Heart right ventricle (tissue), 16 donors: Measurements from ENCODE around the gene ITGAE. TPM values are rescaled to one million over a fixed set of nuclear protein-coding genes. Genes with fewer than 3 reads are reported as not detected.
"Not testable (repeated sequence)": the region's sequence is repeated elsewhere in the genome, so short reads cannot be mapped to it uniquely, and the experiment has no call there.

Experiments used
- ATAC-seq, 8 donors: fragments of 200-7000 bp; cut with Tn5 transposase; one replicate each; pipeline ENCODE4 v1.9.1; 2020; ENCODE audit warnings: mild to moderate bottlenecking in 8 of 8, moderate library complexity in 8 of 8, moderate number of reproducible peaks in 1 of 8
- DNase-seq, 2 donors: peaks; one replicate each; pipeline ENCODE4 v3.0.0-alpha.2; 2020
- H3K27ac ChIP-seq, 10 donors: fragments of 200-600 bp; sonication (generic) in 2 of 10; one replicate each; pipeline versions ENCODE4 v1.5.0 to v1.8.0; 2020 to 2022; ENCODE audit warnings: mild to moderate bottlenecking in 3 of 10
- H3K27me3 ChIP-seq, 7 donors: fragments of 200-600 bp; one replicate each; pipeline ENCODE4 v1.8.0; 2021 to 2022; ENCODE audit warnings: mild to moderate bottlenecking in 2 of 7
- H3K36me3 ChIP-seq, 9 donors: fragments of 200-600 bp; sonication (generic) in 1 of 9; one replicate each; pipeline versions ENCODE4 v1.5.0 to v1.8.0; 2020 to 2022; ENCODE audit warnings: mild to moderate bottlenecking in 2 of 9
- H3K4me1 ChIP-seq, 9 donors: fragments of 200-600 bp; sonication (generic) in 1 of 9; one replicate each; pipeline versions ENCODE4 v1.5.0 to v1.8.0; 2020 to 2022; ENCODE audit warnings: mild to moderate bottlenecking in 4 of 9
- H3K4me3 ChIP-seq, 10 donors: fragments of 200-600 bp; sonication (generic) in 2 of 10; one replicate each; pipeline versions ENCODE4 v1.5.0 to v1.8.0; 2020 to 2022; ENCODE audit warnings: mild to moderate bottlenecking in 7 of 10, moderate library complexity in 2 of 10
- H3K9me3 ChIP-seq, 11 donors: fragments of 200-600 bp in 10 of 11; sonication (generic) in 2 of 11; one replicate each; pipeline versions ENCODE4 v1.5.0 to v1.8.0; 2013 to 2022; ENCODE audit warnings: mild to moderate bottlenecking in 2 of 11, control low read depth in 1 of 11, moderate library complexity in 1 of 11
- CTCF ChIP-seq, 9 donors: fragments of 200-600 bp; sonication (generic) in 2 of 9; IDR thresholded peaks; one replicate each; pipeline versions ENCODE4 v1.5.0 to v1.8.0; 2021 to 2022; ENCODE audit warnings: antibody characterized with exemption in 9 of 9, mild to moderate bottlenecking in 5 of 9, moderate library complexity in 1 of 9
- WGBS, 2 donors: extraction: QIAGEN DNeasy Blood & Tissue Kit; methylation state at CpG; one replicate each; pipeline ENCODE4 v1.1.7; 2013; ENCODE audit warnings: inconsistent platforms in 1 of 2; 5-methylcytosine and 5-hydroxymethylcytosine counted together
- intact Hi-C, 10 donors: fragments of 100-400 bp; cut with DNase I; formaldehyde crosslinking; loops; one replicate each; pipeline versions ENCODE4 v1.11.1 to v1.14.2; 2022
- polyA plus RNA-seq, 2 donors: library from polyadenylated mRNA; stranded (reverse); fragments of 200-250 nt; gene quantifications; one replicate each; pipeline ENCODE4 v1.2.3, GENCODE V29; 2013
- total RNA-seq, 10 donors: library from RNA; stranded (reverse); fragmentation: NEBNext Ultra II Directional in 3 of 10; extraction: Animal tissue kit (Norgen Biotek cat#: 25700) in 3 of 10; gene quantifications; one replicate each; pipeline versions ENCODE4 v1.2.1 to v1.2.4, GENCODE V29; 2021 to 2023
- donor health status: Arrhythmogenic right ventricular cardiomyopathy.
- donor health status: ischemic (EF 13 %, LVEDD 7.1; RV severe dilation, severe dysfunction).
- donor health status: healthy with polysubstance abuse.
- donor health status: DM: no; HTN: yes; CAD: no.
- donor health status: DM: no; HTN: no; CAD: no.
- donor health status: ischemic (EF 25% LVEDD 6.9; RV normal size, moderate dysfunction).
- donor health status: ischemic (EF 25% LVEDD 5.7; RV mildly dilated, moderate dysfunction).
- donor health status: healthy.
- donor health status: DM: yes; HTN: yes; CAD: no.
- donor health status: Ischemic cardiomyopathy.
- donor health status: ischemic (EF 35%, LVEDD 5.7; RV mildly dilated, moderate dysfunction).
- donor health status: nonischemic (EF 11% LVEDD 7.7; RV severe dilation, severe dysfunction).
- donor health status: DM: yes; HTN: yes; CAD: no.
- donor health status: PGD.
- donor health status: ischemic (EF 29% LVEDD 5.4; RV normal size, mild dysfunction).
- donor health status: nonischemic (EF 23%, LVEDD 6.1; RV moderate dilation, normal function).

Gene ITGAE
- total and polyA plus RNA-seq, 12 donors: 14.0 to 35.4 (median 16.8) TPM

- peaks cover 5 to 27% (median 16%) of the 10 kb centered on the region in 9 donors for H3K4me1 ChIP-seq
- WGBS, 2 donors: 44 to 47% methylated on average over 17 of the region's 17 CpGs
- TF ChIP-seq CTCF (IDR thresholded peaks at IDR 0.05): peak in 3 of 9 donors; percentile 3 to 10 (median 3)
- no peak for ATAC-seq
- H3K27ac ChIP-seq: peak overlapping the region in 4 of 10 donors; percentile 94 to 99 (median 98)
- intact Hi-C loops: loop anchor here in 1 of 10 donors (5.0 kb wide), 1 partner anchor 109 kb away; no protein-coding TSS in a partner anchor
- no peak for DNase-seq
- H3K36me3 ChIP-seq: peaks cover 0 to 31% (median 11%) of the 10 kb centered on the region in 9 donors
- H3K9me3 ChIP-seq: no peaks in the 10 kb centered on the region
- no peaks in the 10 kb centered on the region for H3K27me3 ChIP-seq
- peak overlapping the region in 8 of 10 donors; percentile 56 to 98 (median 90) for H3K4me3 ChIP-seq
Observed at GRCh38 chr17:3846437-3847164, 45.6 kb upstream of the ITGAE start.

- peak; percentile 90 to 99 (median 98) for TF ChIP-seq CTCF (IDR thresholded peaks at IDR 0.05)
- peak; percentile 97 to 99 (median 98) for ATAC-seq
- H3K4me3 ChIP-seq: peak within 1 kb of the TSS; percentile 56 to 98 (median 90)
- H3K27ac ChIP-seq: peak within 1 kb of the TSS; percentile 42 to 99 (median 94)
- peak; percentile 86 to 91 for DNase-seq
- H3K4me1 ChIP-seq: peaks cover 5 to 27% (median 16%) of the 10 kb centered on the region in 9 donors
- H3K27me3 ChIP-seq: no peaks in the 10 kb centered on the region
- intact Hi-C loops: loop anchor here in 1 of 10 donors (5.0 kb wide), 1 partner anchor 109 kb away; no protein-coding TSS in a partner anchor
- WGBS, 2 donors: 1% methylated on average over 74 to 76 of the region's 76 CpGs
- H3K9me3 ChIP-seq: no peaks in the 10 kb centered on the region
- H3K36me3 ChIP-seq: peaks cover 0 to 38% (median 17%) of the 10 kb centered on the region in 9 donors
Observed at GRCh38 chr17:3845621-3846436, 44.8 kb upstream of the ITGAE start, which contains the start of gene NCBP3. TSS of gene NCBP3 (minus strand) at chr17:3846246. CDS start at chr17:3846223, 23 bp downstream.

GRCh38 chr17:3845291-3845620 is 44.3 kb upstream of the ITGAE start:
- intact Hi-C loops: loop anchor here in 1 of 10 donors (5.0 kb wide), 1 partner anchor 108 kb away; no protein-coding TSS in a partner anchor
- Histone ChIP-seq H3K4me1 (peaks cover 6 to 30% (median 18%) of the 10 kb centered on the region in 9 donors), H3K27me3 (no peaks in the 10 kb centered on the region), H3K27ac (peak overlapping the region; percentile 42 to 99 (median 94)), H3K4me3 (peak overlapping the region; percentile 56 to 98 (median 90)), H3K36me3 (peaks cover 0 to 44% (median 19%) of the 10 kb centered on the region in 9 donors), H3K9me3 (no peaks in the 10 kb centered on the region)
- 0% methylated on average over 8 of the region's 8 CpGs for WGBS, 2 donors
- TF ChIP-seq CTCF (IDR thresholded peaks at IDR 0.05): no peak
- DNase-seq (no peak), ATAC-seq (peak in 4 of 8 donors; percentile 1 to 3 (median 2))

- intact Hi-C loops, H3K27me3 ChIP-seq, ATAC-seq, H3K9me3 ChIP-seq, DNase-seq: not testable (repeated sequence)
- peaks cover 0 to 51% (median 24%) of the 10 kb centered on the region in 9 donors for H3K36me3 ChIP-seq
- H3K4me1 ChIP-seq: peaks cover 6 to 34% (median 23%) of the 10 kb centered on the region in 9 donors
- 96 to 97% methylated on average over 19 of the region's 19 CpGs for WGBS, 2 donors
- peak overlapping the region in 1 of 10 donors; percentile 99 for H3K27ac ChIP-seq
- H3K4me3 ChIP-seq: peak overlapping the region in 6 of 10 donors; percentile 63 to 98 (median 92)
Observed at GRCh38 chr17:3844556-3844955, 43.6 kb upstream of the ITGAE start.
